Effector memory CD8-positive, alpha-beta T cell (primary cell): ENCODE data around the gene ZNF133.
"Not testable (repeated sequence)": the region's sequence is repeated elsewhere in the genome, so short reads cannot be mapped to it uniquely, and the experiment has no call there.

Experiments used
- ATAC-seq: fragments of 150-1000 bp; cut with Tn5 transposase; replicated peaks from 2 replicates; pipeline ENCODE4 v1.10.0; 2021; ENCODE audit warnings: mild to moderate bottlenecking, moderate library complexity
- DNase-seq, 3 experiments: peaks; one replicate each; pipeline ENCODE4 v3.0.0; 2021
- H3K27ac Mint-ChIP-seq, 2 donors: one replicate each; pipeline ENCODE4 v1.8.0; 2022; ENCODE audit warnings: mild to moderate bottlenecking in 2 of 2, mixed read lengths in 2 of 2, moderate library complexity in 2 of 2
- H3K27me3 Mint-ChIP-seq, 2 donors: one replicate each; pipeline ENCODE4 v1.8.0; 2022; ENCODE audit warnings: mixed read lengths in 2 of 2
- H3K36me3 Mint-ChIP-seq: one replicate; pipeline ENCODE4 v1.8.0; 2022; ENCODE audit warnings: mild to moderate bottlenecking, moderate library complexity, mixed read lengths; ENCODE audit not compliant: insufficient read depth
- H3K4me1 Mint-ChIP-seq, 2 donors: one replicate each; pipeline ENCODE4 v1.8.0; 2022; ENCODE audit warnings: low read depth in 2 of 2, mixed read lengths in 2 of 2
- H3K4me3 Mint-ChIP-seq, 2 donors: one replicate each; pipeline ENCODE4 v1.8.0; 2022; ENCODE audit warnings: mild to moderate bottlenecking in 2 of 2, mixed read lengths in 2 of 2, moderate library complexity in 2 of 2
- H3K9me3 Mint-ChIP-seq, 2 donors: one replicate each; pipeline ENCODE4 v1.8.0; 2022; ENCODE audit warnings: mixed read lengths in 2 of 2

Gene ZNF133

DNA sequence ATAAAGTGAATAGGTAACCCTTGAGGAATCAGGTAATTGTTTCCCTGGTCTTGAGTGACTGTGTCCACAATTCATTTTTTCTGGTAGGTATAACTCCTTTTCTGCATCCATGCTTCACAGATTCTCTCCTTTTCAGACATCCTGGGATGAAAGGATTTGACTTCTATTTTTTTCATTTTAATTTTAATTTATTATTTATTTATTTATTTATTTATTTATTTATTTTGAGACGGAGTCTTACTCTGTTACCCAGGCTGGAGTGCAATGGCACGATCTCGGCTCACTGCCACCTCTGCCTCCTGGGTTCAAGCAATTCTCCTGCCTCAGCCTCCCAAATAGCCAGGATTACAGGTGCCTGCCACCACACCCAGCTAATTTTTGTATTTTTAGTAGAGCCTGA, 61.4 kb downstream of the ZNF133 start:
- H3K4me3 Mint-ChIP-seq: not testable (repeated sequence)
- peaks cover 32 to 50% of the 10 kb centered on the region in 2 donors for H3K27me3 Mint-ChIP-seq

GRCh38 chr20:18359854-18360253, 71.5 kb downstream of the ZNF133 start:
- H3K36me3 Mint-ChIP-seq: no peaks in the 10 kb centered on the region
- no peaks in the 10 kb centered on the region for H3K9me3 Mint-ChIP-seq
- H3K4me1 Mint-ChIP-seq: no peaks in the 10 kb centered on the region
- H3K4me3 Mint-ChIP-seq: no peak overlapping the region
- DNase-seq: no peak
- peaks cover 13 to 27% of the 10 kb centered on the region in 2 donors for H3K27me3 Mint-ChIP-seq
- H3K27ac Mint-ChIP-seq: no peak overlapping the region
- no peak for ATAC-seq

More for the DNA sequence above, 61.4 kb downstream of the ZNF133 start:
- ATAC-seq, DNase-seq, H3K9me3 Mint-ChIP-seq, H3K36me3 Mint-ChIP-seq, H3K4me1 Mint-ChIP-seq, H3K27ac Mint-ChIP-seq: not testable (repeated sequence)

- Mint-ChIP-seq H3K4me1 (no peaks in the 10 kb centered on the region), H3K36me3 (no peaks in the 10 kb centered on the region), H3K27me3 (peaks cover 6 to 27% of the 10 kb centered on the region in 2 donors), H3K4me3 (no peak overlapping the region), H3K27ac (no peak overlapping the region), H3K9me3 (no peaks in the 10 kb centered on the region)
- no peak for DNase-seq
- ATAC-seq: no peak
These were observed 72.3 kb downstream of the ZNF133 start for GRCh38 chr20:18360635-18361034.

DNA sequence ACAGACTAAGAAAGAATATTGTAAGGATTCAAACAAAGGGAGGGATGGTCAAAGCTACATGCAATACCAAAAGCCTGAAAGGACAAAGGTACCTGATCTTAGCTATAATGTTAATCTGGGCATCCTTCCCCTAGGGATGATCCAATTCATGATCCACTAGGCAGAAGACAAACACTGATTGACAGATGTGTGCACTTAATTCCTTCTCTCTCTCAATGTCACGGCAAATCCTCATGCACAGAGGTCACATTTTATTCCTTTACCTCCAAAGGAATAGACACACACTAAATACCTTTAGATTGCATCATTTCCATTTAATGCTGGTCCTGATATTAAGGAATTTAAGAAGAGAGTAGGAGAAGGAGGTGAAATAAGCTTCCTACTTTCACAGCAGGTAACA, 73.4 kb downstream of the ZNF133 start:
- Mint-ChIP-seq H3K4me1 (no peaks in the 10 kb centered on the region), H3K36me3 (no peaks in the 10 kb centered on the region), H3K27me3 (peaks cover 5 to 27% of the 10 kb centered on the region in 2 donors), H3K27ac (no peak overlapping the region), H3K4me3 (no peak overlapping the region), H3K9me3 (no peaks in the 10 kb centered on the region)
- ATAC-seq: no peak
- DNase-seq: no peak

DNA sequence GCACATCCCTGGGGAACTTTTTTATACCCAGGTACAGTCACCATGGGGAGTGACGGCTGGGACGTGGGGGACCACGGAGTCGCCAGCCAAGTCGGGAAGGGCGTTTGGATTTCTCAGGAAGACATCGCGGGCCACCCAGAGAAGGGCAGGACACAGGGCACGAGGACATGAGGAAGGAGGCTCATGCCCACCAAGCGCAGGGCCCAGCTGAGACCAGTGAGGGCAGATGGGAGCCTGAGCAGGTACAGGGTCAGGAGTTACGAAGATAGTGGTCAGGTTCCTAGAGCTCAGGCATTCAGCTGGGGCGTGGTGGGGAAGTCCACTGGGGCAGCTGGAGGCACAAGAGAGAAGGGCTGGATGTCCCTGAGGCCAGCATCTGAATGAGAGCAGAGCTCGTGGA, 74.6 kb downstream of the ZNF133 start:
- no peak for ATAC-seq
- no peak overlapping the region for H3K27ac Mint-ChIP-seq
- peaks cover 0 to 16% of the 10 kb centered on the region in 2 donors for H3K27me3 Mint-ChIP-seq
- no peaks in the 10 kb centered on the region for H3K4me1 Mint-ChIP-seq
- DNase-seq: no peak
- no peaks in the 10 kb centered on the region for H3K36me3 Mint-ChIP-seq
- no peak overlapping the region for H3K4me3 Mint-ChIP-seq
- no peaks in the 10 kb centered on the region for H3K9me3 Mint-ChIP-seq

GRCh38 chr20:18363708-18364107, 75.4 kb downstream of the ZNF133 start:
- no peak overlapping the region for H3K4me3 Mint-ChIP-seq
- H3K9me3 Mint-ChIP-seq: no peaks in the 10 kb centered on the region
- no peak for ATAC-seq
- H3K4me1 Mint-ChIP-seq: no peaks in the 10 kb centered on the region
- H3K27ac Mint-ChIP-seq: no peak overlapping the region
- no peaks in the 10 kb centered on the region for H3K36me3 Mint-ChIP-seq
- no peak for DNase-seq
- peaks cover under 1 to 10% of the 10 kb centered on the region in 2 donors for H3K27me3 Mint-ChIP-seq

- Mint-ChIP-seq H3K4me1 (no peaks in the 10 kb centered on the region), H3K27ac (no peak overlapping the region), H3K27me3 (peaks cover 9 to 20% of the 10 kb centered on the region in 2 donors), H3K36me3 (no peaks in the 10 kb centered on the region), H3K4me3 (no peak overlapping the region), H3K9me3 (no peaks in the 10 kb centered on the region)
- no peak for ATAC-seq
- DNase-seq: no peak
These were observed 76.4 kb downstream of the ZNF133 start for GRCh38 chr20:18364768-18365167.
